T47D (cell line): ENCODE measurements around the gene C4orf46.
A peak's percentile ranks its signal among the peaks of the same experiment; 100 is the strongest.
"Not testable (repeated sequence)": the region's sequence is repeated elsewhere in the genome, so short reads cannot be mapped to it uniquely, and the experiment has no call there.

Source experiments
- DNase-seq, 2 experiments: peaks; one replicate each; pipeline versions ENCODE4 v3.0.0 to v3.0.0-alpha.2; 2011 to 2012; ENCODE audit warnings: low read depth in 1 of 2, low spot score in 1 of 2
- JUND ChIP-seq: IDR thresholded peaks from 2 replicates; pipeline ENCODE4 v1.6.1; 2012; ENCODE audit warnings: low read depth
- in situ Hi-C: cut with HindIII; loops from 2 replicates; pipeline ENCODE4 v1.10.0; 2016; ENCODE audit warnings: low sequenced_read_pairs, low pct_unique_long_range_greater_than_20kb

C4orf46 gene

DNA sequence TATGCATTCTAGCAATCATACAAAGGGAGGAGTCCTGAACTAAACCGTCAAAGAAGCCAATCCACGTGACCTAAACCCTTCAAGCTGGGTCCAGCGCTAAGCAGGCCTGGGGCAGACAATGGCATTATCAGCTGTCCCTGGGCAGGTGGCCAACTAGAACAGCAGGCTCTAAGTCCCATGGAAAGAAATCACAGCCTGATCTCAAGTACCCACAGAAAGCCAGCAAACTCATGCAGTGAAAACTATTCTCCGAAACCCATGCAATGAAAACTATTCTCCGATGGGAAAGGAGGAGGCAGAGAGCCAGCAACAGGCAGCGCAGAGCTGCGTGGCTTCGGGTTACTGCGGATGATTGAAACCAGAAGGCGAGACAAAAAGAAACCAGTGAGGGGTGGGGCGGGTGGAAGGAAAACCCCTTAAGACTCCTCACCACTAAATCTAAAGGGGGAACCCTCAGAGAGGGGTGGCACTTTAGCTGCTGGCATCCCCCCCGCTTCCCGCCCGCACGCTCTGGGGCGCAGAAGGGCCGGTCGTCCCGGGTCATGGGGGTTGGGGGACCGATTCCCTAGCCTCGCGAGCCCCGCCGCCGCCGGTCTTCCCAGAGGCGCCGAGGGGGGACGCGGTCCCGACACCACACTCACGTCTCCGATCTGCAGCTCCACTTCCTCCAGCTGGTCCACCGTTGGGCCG is 567 bp downstream of the C4orf46 start:
- DNase-seq = peak in 1 of 2 experiments; percentile 36
- no peak for TF ChIP-seq JUND
- in situ Hi-C loops = no loop called here

DNA sequence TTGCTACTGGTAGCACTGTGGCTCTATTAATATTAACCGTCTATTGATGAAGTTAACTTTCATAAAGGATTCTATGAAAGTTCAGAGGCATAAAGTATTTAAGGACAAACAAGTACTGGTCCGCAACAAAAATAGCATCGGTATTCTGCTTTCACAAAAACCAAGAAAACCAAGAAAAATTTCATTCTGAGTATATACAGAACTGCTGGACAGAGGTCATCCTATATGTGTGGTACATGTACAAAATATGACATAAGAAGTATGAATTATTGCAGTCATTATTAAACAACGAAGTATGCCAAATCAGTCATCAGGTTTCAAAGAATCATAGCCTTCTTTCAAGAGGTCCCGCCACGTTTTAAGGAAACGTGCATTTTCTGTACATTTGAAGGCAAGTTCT is 2.4 kb downstream of the C4orf46 start:
- in situ Hi-C loops = no loop called here
- no peak for TF ChIP-seq JUND
- no peak for DNase-seq

DNA sequence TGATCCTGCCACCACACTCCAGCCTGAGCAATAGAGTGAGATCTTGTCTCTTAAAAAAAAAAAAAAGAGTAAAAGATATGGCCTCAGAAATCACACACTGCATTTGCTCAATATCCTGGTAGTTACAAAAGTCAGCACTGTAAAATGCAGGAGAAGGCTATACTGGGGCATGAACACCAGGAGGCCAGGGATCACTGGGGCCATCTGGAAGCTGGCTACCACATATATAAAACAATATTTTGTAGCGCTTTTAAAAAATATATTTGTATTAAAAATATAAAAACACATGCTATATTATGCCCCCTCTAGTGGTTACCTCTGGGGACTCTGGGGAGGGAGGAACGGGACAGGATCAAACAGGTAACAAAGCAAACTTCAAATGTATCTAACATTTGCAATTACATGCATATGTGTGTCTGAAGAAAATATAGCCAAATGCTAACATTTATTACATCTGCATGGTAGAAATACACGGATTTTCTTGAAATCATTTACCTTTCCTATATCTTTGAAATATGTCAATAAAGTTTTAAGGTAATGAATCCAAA is 4.0 kb downstream of the C4orf46 start:
- peak in 1 of 2 experiments; percentile 15 for DNase-seq
- in situ Hi-C loops = no loop called here
- no peak for TF ChIP-seq JUND

DNA sequence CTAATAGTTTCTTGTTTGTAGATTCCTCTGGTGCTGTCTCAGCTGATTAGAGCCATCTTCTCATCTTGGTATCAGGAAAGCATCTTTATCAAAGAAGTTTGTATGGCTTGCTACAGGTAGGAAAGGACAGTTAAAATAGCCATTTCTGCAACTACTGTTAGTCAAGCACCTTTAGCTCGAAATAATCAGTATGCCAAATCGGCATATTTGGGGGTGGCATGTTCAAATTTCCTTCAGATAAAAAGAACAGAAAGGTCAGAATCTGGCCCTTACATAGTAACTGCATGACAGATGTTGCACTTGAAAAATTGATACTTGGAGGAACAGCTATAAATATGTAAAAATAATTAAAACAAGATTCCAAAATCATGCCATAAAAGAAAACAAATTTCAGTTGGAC is 4.8 kb downstream of the C4orf46 start:
- no peak for TF ChIP-seq JUND
- no peak for DNase-seq
- in situ Hi-C loops = no loop called here

DNA sequence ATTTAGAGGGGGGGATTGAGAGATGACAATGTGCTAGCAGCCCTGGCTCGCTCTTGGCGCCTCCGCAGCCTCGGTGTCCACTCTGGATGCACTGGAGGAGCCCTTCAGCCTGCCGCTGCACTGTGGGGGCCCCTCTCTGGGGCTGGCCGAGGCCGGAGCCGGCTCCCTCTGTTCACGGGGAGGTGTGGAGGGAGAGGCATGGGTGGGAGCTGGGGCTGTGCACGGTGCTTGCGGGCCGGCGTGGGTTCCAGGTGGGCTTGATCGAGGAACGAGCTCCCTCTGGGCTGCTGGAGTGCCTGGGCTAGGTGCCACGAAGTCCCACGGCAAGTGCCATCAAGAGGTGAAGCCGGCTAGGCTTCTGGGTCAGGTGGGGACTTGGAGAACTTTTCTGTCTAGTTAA is 6.9 kb downstream of the C4orf46 start:
- no peak for DNase-seq
- TF ChIP-seq JUND = no peak
- in situ Hi-C loops = no loop called here

DNA sequence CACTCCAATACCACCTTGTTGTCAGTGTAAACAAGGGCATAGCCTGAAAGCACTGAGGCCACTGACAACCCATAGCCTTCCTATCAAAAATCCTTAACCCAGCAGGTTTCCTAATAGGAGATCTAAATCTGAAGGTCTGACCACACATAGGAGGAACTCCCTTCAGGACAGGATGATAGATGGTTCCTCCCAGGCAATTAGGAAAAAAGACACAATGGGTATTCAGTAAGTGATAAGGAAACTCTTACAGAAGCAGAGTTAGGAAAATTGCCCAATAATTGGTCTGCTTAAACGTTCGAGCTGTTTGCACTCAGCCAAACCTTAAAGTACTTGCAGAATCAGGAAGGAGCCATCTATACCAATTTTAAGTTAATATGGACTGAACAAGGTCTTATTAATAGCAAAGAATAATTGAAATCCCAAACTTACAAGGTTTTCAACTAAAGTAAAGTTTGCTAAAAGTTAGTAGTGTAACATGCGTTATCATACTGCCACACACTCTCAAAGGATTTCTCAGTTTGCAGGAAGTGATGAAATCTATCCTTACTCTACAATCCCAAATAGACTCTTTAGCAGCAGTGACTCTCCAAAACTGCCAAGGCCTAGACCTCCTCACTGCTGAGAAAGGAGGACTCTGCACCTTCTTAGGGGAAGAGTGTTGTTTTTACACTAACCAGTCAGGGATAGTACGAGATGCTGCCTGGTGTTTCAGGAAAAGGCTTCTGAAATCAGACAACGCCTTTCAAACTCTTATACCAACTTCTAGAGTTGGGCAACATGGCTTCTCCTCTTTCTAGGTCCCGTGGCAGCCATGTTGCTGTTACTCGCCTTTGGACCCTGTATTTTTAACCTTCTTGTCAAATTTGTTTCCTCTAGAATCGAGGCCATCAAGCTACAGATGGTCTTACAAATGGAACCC is 7.7 kb downstream of the C4orf46 start:
- in situ Hi-C loops = not testable (repeated sequence)

DNA sequence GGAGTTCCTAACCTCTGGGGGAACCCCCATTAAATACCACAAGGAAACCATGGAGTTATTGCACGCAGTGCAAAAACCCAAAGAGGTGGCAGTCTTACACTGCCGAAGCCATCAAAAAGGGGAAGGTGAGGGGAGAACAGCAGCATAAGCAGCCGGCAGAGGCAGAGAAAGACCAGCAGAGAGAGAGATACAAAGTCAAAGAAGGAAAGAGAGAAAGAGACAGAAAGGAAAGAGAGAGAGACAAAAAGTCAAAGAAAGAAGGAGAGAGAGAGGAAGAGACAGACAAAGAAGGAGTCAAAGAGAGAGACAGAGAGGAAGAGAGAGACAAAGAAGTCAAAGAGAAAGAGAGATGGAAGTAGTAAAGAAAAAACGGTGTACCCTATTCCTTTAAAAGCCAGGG is 8.4 kb downstream of the C4orf46 start:
- DNase-seq, in situ Hi-C loops: not testable (repeated sequence)

More for the DNA sequence above, 7.7 kb downstream of the C4orf46 start:
- DNase-seq = not testable (repeated sequence)

DNA sequence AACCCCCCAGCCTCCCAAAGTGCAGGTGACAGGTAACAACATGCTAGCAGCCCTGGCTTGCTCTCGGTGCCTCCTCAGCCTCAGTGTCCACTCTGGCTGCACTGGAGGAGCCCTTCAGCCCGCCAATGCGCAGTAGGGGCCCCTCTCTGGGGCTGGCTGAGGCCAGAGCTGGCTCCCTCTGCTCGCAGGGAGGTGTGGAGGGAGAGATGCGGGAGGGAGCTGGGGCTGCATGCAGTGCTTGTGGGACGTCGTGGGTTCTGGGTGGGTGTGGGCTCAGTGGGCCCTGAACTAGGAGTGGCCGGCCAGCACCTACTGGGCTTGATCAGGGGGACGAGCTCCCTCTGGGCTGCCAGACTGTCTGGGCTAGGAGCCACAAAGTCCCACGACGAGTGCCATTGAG is 14.4 kb downstream of the C4orf46 start:
- DNase-seq = no peak
- no peak for TF ChIP-seq JUND
- in situ Hi-C loops = no loop called here

DNA sequence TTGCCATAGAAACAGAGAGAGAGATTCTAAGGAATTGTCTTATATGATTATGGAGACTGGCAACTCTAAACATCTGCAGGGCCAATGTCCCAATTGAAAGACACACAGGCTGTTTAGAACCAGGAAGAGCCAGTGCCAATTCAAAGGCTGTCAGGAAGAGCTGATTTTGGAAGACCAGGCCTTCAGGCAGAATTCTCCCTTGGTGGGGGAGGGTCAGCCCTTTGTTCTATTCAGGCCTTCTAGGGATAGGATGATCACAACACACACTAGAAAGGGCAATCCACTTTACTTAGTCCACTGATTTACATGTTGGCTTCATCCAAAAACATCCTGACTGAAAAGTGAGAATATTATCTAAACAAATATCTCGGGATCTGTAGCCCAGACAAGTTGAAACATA is 15.2 kb downstream of the C4orf46 start:
- DNase-seq = no peak
- in situ Hi-C loops = no loop called here
- no peak for TF ChIP-seq JUND

DNA sequence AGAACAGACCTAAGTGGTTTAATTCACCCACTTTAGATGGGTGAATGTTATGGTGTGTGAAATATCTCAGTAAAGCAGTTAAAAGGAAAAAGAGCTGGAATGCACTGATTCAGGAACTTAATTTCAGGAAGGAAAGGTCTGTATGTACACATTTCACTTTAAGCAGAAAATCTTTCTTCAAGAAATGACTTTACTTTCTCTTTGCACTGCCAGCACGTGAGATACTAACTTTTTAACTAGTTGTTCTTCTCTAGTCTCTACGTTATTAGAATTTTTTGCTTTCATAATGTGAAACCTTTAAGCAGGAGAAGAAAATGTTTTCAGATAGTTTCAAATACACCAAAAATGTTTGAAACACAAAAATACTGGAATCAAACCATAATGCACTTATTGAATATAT is 18.8 kb downstream of the C4orf46 start:
- no peak for DNase-seq
- TF ChIP-seq JUND = no peak
- in situ Hi-C loops = no loop called here

DNA sequence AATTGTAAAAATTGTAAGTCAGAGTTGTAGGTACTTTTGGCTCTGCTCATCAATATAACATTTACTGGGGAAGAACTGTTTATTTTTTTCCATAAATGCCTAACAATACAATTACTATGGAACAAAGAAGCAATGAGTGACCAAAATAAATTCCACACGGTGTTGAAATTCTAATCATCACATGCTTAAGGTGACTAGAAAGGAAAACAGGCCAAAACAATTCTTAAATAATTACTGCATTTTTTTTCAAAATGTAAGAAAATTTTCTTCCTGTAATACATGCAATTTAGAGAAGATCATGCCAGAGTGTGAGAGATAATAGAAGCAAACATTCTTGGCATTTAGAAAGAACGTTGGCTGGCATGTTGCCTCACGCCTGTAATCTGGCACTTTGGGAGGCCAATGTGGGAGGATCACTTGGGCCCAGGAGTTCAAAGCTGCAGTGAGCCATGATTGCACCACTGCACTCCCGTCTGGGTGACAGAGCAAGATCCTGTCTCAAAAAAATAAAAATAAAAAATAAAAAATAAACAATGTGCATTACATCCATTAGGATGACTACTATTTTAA is 22.5 kb downstream of the C4orf46 start:
- no peak for DNase-seq
- in situ Hi-C loops = no loop called here
- TF ChIP-seq JUND = no peak

DNA sequence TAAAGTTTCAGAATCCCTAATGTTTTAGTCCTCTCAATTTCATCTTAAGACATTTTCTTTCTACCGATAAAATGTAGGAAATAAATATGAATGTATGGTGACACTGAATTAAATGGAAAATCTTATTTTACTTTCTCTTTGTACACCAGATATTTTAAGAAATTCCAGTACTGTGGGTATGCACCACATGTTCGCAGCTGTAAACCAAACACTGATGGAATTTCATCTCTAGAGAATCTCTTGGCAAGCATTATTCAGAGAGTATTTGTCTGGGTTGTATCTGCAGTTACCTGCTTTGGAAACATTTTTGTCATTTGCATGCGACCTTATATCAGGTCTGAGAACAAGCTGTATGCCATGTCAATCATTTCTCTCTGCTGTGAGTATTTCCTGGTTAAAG is 26.9 kb downstream of the C4orf46 start:
- no peak for TF ChIP-seq JUND
- in situ Hi-C loops = no loop called here
- no peak for DNase-seq

DNA sequence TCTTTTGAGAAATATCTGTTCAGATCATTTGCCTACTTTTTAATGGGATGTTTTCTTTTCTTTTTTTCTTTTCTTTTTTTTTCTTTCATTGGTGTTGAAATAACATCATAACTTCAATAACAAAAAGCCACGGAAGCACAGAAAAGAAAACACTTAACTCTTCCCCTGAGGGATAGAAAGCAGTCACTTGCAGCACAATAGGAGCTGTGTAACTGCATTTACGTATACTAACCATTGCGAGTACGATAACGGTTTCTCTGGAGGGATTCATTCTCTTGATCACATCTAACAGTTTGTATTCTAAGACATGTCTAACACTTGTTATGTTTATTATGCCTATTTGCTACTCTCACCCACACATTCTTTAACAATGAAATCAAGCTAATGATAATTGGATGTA is 27.3 kb downstream of the C4orf46 start:
- in situ Hi-C loops = no loop called here
- TF ChIP-seq JUND = no peak
- DNase-seq = no peak
